K562 (cell line): Measurements from ENCODE around the gene DHRS3. TPM values are rescaled to one million over a fixed set of nuclear protein-coding genes. Genes with fewer than 3 reads are reported as not detected.

ENCODE experiments used
- ESRRA ChIP-seq: fragments of 450-650 bp; IDR thresholded peaks from 2 replicates; pipeline ENCODE4 v1.6.1; 2014; ENCODE audit warnings: low read depth, mild to moderate bottlenecking, moderate library complexity, borderline replicate concordance
- GATA2 ChIP-seq: sonication (generic); formaldehyde crosslinking; IDR thresholded peaks from 2 replicates; pipeline ENCODE4 v1.4.0; 2020; ENCODE audit warnings: mild to moderate bottlenecking, missing genetic modification reagents
- KLF13 ChIP-seq: fragments of 450-650 bp; IDR thresholded peaks from 2 replicates; pipeline ENCODE4 v1.6.1; 2016; ENCODE audit warnings: missing genetic modification characterization, low read depth, mild to moderate bottlenecking, missing compliant biosample characterization, moderate library complexity, borderline replicate concordance
- MEIS2 ChIP-seq: fragments of 450-650 bp; IDR thresholded peaks from 2 replicates; pipeline ENCODE4 v1.6.1; 2014; ENCODE audit warnings: mild to moderate bottlenecking; ENCODE audit not compliant: partially characterized antibody
- MTA1 ChIP-seq: fragments of 450-650 bp; IDR thresholded peaks from 2 replicates; pipeline ENCODE4 v1.6.1; 2017; ENCODE audit warnings: borderline replicate concordance
- SMARCC2 ChIP-seq: fragments of 450-650 bp; IDR thresholded peaks from 2 replicates; pipeline ENCODE4 v1.6.1; 2017; ENCODE audit warnings: antibody characterized with exemption, moderate library complexity, mild to moderate bottlenecking, low read depth
- ZNF318 ChIP-seq, 2 experiments: fragments of 450-650 bp; IDR thresholded peaks; 2 replicates each; pipeline ENCODE4 v1.6.1; 2016; ENCODE audit warnings: mild to moderate bottlenecking in 2 of 2, borderline replicate concordance in 1 of 2, low read depth in 1 of 2, moderate library complexity in 1 of 2
- ZNF512 ChIP-seq: IDR thresholded peaks from 2 replicates; pipeline ENCODE4 v1.6.1; 2016; ENCODE audit warnings: missing genetic modification characterization, missing compliant biosample characterization
- ZNF609 ChIP-seq: sonication (generic); formaldehyde crosslinking; IDR thresholded peaks from 2 replicates; pipeline ENCODE4 v1.8.1; 2023; ENCODE audit warnings: missing genetic modification reagents, mild to moderate bottlenecking, borderline replicate concordance
- polyA plus RNA-seq, 8 experiments: library from polyadenylated mRNA; depleted of rRNA in 4 of 8; stranded (reverse) in 5 of 8; unstranded in 3 of 8; fragments of >200 nt; fragmentation: Nextera tagmentation in 2 of 8; fragmentation: Illumina TruSeq in 1 of 8; extraction: Ambion mirVana in 2 of 8; extraction: Trizol in 1 of 8; gene quantifications; 2 replicates each; pipeline versions ENCODE4 v1.2.1 to v1.2.3, GENCODE V29; 2011 to 2014; ENCODE audit warnings: inconsistent platforms in 1 of 8, missing spikeins in 1 of 8
- total RNA-seq, 7 experiments: library from RNA; depleted of rRNA in 6 of 7; stranded (reverse); fragments of >200 nt in 6 of 7; fragmentation: Illumina TruSeq in 2 of 7; extraction: Trizol in 2 of 7; gene quantifications; 2 replicates each; pipeline versions ENCODE4 v1.2.1 to v1.2.3, GENCODE V29; 2011 to 2021; ENCODE audit warnings: low replicate concordance in 1 of 7

Gene DHRS3
- total and polyA plus RNA-seq, 9 of the 15 experiments (the other 6 are each of a cell fraction or from before 2014, with no cell fraction given) = 21.0 to 116 (median 58.7) TPM

GRCh38 chr1:12549460-12550349, 68.3 kb downstream of the DHRS3 start (continued):
- TF ChIP-seq ZNF318 (IDR thresholded peaks at IDR 0.05; ENCODE audit: borderline replicate concordance in 1 of 2, low read depth in 1 of 2) (peak in 1 of 2 experiments; percentile 95; a peak in 2 of 4 replicates), ZNF512 (tag) (no peak), KLF13 (tag) (peak; percentile 37; the same call in 1 of the 2 replicates), ZNF609 (CRISPR knock-in tag) (0 out of 2 replicates have a peak, but pooled peaks have one; percentile 49), MTA1 (peak; percentile 37; the same call in 1 of the 2 replicates), GATA2 (peak; percentile 52; the same call in 1 of the 2 replicates), MEIS2 (peak; percentile 30), ESRRA (peak; percentile 35; the same call in 1 of the 2 replicates), SMARCC2 (peak; percentile 87)
